NOMO-1 (cell line): Measurements from ENCODE around the gene PWWP2B.

ENCODE experiments used
- DNase-seq, 2 experiments: peaks; one replicate each; lab custom pipeline; 2025; ENCODE audit not compliant: unreplicated experiment in 2 of 2; lab: John Stamatoyannopoulos, UW

PWWP2B gene

DNA sequence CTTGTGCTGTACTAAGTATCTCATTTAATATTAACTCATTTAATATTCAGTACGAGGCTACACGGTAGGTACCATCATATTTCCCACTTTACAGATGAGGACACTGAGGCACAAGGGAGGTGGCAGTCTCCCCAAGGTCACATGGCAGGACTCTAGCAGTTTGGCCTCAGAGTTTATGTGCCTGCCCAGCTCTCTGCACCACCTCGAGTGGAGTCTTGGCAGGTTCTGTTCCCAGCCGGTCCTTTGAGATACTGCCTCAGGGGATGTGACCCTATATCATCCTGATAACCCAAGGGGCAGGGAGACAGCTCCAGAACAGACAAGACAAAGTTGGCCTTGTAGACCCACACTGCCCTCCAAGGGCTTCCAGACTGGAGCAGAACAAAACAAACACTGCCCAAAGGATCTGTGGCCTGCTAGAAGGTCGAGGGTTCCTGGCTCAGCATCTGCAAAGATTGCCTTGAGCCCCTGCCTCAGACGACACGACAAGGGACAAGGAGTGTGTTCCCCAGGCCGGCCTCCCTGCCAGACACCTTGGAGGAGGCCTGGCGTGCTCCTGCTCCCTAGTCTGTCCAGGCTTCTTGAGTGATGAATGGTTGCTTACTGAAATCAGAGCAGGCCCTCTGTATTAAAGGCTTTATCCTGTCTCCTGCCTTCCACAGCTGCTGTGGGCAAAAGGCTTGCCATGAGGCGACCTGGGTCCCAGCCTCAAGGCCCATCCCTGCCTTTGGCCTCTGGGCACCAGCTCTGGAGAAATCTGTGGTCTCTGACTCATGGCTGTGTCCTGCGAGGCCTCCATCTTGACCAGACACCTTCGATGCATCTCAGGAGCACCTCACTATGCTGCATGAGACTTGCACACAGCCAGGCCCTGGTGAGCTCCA is 3.9 kb upstream of the PWWP2B start:
- DNase-seq: no peak

DNA sequence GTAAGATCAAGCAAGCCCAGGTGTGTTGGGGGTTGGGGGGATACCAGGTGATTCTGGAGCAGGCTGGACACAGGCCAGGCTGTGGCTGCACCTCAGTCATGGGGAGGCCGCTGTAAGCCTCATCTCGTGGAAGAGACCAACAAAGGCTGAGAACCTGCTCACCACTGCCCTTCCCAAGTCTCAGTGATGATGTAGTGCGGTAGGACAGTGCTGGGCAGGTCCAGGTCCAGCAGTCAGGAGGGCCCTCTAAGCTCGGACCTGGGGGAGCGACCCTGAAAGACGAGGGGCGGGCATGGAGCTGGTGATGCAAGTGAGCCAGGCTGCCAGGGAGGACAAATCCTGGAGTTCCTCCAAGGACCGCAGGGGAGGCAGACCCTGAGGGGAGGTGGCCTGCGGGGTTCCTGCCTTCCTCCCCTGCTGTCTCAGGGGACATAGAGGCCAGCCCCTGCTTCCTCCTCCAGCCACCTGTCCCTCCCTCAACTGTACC is 3.3 kb upstream of the PWWP2B start:
- DNase-seq: no peak

DNA sequence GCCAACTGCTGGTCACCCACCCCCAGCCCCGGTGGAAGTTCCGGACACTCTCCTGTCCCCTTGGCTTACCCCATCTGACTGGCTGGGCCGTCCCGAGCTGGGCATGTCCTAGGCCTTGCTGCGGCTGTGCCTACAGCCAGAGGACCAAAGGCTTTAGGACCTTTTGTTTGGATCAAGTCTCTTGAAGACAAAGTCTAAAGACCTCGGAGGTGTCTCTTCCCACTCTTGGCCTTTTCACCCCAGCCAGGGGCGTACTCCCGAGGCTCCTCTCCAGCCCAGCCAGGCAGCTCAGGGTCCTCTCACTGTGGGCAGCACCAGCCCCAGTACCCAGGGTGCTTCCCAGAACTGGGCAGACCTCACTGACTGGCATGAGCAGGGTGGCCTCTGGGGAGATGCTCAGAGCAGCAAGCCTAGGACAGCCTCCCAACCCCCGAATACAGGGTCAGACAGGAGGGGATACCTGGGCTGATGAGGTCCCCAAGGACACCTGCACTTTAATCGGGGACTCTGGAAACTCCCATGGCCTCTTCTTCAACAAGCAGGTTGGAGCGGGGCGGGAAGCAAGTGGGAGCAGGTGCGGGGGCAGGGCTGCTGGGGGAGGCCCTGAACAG is 2.7 kb upstream of the PWWP2B start:
- DNase-seq: no peak

DNA sequence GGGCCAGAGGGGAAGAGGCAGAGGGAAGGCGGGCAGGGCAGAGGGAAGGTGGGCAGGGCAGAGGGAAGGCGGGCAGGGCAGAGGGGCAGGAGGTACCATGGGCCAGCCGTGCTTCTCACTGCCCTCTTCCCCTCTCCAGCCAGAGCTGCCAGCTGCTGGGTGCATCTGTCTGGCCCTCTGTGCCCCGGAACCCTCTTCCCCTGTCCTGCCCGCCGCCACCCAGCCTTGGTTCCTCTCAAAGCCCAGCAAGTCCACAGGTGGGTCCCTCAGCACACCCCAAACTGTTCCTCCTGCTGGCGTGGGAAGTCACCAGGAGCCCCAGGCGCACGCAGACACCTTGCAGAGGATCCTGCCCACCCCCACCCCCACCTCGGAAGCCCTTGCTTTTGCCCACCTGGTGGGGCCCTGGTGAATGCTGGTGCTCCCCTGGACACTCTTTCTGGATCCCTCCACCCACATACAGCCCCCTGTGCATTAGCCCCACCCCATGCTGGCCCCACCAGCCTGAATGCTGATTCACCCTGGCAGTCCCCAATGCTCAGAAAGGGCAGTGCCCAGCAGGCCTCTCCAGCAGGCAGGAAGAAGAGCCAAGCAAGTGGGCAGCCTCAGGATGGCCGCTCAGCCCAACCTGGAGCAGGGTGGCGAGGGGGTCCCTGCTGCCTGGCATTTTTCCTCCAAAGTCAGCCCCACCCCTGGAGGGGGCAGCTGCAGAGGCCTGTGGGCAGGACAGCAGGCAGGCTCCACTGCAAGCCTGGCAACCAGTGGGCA is 1.9 kb upstream of the PWWP2B start:
- DNase-seq: no peak

DNA sequence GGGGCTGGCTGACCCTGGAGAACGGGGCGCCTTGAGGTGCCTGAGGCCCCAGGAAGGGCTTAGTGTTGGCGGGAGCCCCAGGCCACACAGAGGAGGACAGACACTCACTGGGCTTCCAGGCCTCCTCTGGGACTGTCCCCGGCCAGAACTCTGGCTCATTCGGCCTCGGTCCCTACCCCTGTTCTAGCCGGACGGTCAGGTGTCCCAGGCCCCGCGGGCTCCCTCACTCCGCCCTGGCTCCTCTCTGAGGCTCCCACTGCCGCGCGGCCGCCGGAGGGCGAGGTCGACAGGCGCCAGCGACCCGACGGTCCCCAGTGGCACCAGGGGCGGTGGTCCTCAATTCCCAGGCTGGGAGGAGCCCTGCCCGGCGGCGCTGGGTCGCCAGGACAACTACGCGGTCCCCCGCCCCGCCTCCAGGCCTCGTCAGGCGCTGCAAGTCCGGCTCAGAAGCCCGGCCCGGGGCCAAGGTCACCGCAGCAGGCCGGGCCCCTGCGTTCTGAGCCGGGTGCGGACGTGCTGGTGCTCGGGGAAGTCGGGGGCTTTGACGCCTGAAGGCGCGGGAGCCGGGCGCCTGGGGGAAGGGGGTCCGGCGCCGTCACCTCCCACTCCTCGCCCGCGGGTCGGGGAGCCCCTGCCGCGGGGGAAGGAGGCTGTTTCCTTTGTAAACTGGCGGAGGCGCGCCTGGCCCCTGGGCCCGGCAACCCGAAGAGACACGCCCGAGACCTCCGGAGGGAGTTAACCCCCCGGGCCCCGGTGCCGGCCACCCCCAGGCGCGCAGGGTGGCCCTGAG is 1.1 kb upstream of the PWWP2B start:
- DNase-seq: no peak

DNA sequence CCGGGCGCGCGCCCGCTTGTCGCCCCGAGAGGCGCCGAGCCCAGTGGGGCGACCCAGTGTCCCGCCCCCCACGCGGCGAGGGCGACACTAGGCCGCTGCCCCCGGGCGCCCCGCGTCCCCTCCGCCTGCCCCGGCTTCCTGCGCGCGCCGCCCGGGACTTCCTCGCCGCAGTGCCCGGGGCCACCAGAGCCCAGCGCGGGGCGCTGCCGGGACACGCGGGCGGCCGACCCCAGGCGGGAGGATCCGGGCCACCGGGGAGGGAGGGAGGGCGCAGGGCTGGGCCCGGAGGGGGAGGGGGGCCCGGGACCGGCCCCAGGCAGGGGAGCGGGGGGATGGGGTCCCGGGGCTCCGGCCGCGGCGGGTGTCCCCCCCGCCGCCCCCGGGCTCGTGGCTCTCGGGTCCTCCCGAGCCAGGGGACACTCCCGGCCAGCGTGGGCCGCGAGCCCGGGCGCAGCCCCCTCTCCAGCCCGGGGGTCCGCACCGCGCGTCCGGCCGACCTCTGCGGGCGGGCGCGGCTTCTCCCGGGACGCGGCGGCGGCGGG is 435 bp upstream of the PWWP2B start:
- DNase-seq: peak; percentile 43 to 70

DNA sequence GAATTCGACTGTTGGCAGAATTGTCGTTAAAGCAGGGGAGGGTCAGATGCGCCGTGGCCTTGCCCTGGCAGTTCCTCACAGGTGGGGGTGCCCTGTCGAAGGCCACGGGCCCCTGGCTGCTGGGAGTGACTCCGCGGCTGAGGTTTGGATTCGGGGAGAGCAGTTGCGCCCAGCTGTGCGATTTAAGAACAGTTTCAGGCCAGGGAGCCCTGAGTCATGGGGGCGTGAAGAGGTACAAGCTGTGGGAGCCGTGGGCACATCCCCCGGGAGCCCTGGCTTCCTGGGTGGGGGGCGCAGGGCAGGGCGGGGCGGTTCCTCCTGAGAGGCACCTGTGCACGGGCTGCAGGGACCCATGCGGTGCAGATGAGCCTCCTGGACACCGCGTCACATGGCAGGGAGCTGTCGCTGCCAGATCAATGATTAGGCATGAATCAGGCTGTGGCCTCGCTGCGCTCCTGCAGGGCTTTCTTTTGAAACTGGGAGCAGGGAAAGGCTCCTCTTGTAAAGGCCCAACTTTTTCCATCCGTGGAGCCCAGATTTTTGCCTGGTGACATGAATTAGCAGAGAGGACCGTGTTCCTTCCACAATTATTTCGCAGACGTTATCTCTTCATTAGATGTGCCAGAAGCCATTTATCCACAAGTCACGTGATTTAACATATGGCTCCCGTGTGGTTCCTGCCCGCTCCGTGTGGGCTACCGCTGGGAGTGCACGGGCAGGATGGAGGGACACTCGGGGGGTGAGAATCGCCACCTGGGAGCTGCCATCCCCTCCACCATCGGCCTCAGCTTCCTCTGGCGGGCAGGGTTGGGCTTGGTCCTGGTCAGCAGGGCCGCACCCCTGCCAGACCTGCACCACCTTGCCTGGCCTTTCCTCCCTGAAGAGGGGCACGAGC is 918 bp downstream of the PWWP2B start:
- DNase-seq: peak in 1 of 2 experiments; percentile 47

DNA sequence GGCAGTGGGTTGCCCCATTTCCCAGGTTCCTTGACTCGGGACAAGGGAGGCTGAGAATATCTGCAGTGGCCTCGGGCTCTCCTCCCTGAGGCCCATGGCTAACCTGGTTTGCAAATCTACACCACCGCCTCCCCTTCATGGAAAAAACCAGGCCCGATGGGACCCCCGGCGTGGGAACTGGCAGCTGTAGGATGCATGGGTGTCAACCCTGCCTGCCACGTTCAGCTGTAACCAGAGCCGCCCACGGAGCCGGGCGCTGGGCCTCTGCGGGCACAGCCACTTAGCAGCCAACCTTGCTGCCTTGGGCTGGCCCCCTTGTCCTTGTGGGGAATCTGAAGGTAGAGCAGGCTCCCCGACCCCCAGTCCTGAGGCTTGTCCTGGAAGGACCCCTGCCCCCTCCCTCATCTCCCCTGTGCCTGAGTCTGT is 1.6 kb downstream of the PWWP2B start:
- no peak for DNase-seq

DNA sequence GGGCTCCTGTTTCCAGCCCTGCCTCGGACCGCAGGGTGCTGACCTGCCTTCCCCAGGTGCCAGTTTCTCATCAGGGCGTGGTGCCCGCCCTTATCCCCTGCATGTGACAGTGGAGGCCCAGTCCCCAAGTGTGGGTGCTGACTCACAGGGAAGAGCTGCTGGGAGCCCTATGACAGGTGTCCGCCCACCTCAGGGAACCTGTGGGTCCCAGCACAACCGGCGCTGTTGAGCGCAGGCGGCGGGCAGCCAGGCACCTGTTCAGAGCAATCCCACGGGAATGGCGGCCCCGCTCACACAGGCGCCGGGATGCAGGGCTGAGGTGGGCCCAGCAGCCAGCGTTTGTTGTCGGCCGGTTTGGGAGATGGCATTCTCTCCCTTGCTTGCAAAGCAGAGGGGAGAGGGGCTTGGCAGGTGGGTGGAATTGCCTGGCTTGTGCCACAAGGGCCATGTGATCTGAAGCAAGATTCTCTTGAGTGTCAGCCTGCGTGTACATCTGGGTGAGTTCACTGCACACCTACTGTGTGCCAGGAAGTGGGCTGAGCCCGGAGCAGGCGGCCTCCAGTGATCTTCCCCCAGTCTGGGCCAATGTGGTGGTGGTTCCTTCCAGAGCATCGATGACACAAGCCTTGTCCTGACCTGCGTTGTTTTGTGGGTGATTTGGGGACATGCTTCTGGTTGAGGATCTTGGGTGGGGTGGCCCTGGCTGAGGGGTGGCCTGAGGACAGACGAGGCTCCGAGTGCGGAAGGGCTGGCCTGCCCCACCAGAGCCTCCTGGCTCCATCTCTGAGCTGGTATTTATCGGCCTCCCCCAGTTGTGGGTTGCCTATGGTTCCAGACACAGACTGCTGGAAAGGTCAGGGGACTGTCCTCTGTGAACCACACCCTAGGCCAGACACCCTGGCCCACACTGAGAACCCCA is 2.4 kb downstream of the PWWP2B start:
- no peak for DNase-seq

DNA sequence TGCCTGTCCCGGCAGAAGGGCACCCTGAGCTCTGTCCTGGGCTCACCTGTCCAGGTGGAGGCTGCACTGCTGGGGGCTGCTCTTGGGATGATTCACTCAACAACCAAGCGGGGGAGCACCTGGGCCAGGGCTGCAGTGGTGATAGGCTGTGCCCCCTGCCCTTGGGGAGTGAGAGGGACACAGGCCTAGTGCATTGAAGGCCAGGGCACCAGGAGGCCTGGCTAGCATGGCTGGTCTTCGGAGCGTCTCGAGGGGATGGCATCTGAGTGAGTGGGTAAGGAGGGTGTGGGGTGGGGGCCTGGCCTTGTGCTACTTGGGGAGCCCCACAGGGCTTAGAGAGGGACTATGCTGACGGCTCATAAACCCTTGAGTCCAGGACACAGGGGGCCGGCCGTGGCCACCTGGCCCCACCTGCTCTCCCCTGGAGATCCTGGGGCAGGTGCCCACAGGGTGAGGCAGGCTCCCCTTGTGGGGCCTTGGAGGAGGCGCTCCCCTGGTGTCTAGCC is 3.1 kb downstream of the PWWP2B start:
- DNase-seq: no peak

DNA sequence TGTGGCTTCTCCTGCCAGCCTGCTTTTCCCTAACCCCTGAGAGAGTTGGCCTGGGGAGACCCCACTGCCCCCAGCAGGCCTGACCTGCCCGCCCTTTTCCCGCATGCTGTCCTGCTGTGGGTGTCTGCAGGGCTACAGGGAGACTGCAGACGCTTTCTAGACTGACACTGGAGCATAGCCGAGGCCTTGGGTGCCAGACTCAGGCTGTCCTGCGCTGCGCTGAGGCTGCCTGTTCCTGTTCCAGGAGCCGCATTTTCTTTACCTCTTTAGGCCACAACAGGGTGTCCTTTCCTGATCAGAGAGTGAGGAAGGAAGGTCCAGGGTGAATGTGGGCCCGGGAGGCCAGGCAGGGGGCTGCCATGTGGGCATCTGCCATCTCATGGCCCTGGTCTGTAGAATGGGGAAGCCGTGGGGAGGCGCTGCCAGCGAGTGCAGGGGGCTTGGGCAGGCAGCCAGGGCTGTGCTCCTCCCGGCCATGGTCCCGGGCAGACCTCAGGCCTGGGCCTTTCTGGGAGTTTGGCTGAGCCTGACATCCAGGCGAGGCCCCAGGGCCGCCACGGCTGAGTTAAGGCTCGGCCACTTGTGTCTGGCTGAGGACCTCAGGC is 3.6 kb downstream of the PWWP2B start:
- DNase-seq: no peak

DNA sequence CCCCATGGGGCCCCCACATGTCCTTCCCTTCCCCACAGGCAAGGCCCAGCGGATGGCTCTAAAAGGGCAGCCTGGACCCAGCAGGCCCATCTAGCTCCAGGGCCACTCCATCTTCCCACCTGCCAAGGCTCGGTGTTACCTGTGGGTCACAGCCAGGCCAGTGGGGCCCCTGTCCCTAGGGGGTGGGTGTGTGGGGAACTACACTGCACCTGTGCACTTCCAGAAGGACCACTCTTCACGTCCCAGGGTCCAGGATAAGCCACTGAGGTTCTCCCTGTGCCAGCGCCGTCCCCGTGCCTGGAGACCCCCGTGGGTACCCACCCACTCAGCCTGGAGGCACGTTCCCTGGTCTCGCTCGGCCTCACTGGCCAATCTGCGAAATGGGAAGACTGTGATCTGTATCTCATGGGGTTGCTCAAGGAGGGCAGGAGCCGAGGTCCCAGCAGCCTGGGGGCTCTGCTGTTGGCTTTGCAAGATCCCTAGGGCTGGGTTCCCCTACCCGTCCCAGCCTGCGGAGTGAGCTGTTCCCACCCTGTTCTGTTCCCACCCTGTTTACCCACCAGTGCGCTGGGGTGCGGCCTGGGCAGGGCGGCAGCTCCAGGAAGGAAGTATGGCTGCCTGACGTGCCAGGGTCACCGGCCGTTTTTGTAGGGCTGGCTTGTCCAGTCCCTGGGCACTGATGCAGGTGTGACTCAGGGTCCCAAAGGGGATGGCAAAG is 4.6 kb downstream of the PWWP2B start:
- DNase-seq: no peak

DNA sequence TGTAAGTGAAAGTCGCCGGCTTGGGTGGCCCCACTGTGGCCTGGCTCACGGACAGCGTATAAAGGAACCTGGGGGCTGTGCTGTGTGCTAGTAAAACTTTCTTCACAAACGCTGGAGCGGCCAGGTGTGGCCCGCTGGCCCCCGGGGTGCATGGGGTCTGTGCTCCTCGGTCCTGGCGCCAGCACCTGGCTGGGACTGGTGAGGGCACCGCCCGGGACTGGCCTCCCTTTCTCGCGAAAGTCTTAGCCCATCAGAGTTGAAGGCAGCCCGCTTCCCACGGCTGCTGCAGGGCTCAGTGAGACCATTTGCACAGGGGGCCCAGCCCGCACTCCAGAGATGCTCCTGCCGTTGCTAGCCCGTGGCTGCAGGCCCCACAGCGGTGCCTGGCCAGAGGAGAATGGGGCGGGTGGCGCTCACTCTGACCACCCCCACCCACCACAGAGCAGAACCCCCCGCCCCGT is 5.8 kb downstream of the PWWP2B start:
- no peak for DNase-seq

DNA sequence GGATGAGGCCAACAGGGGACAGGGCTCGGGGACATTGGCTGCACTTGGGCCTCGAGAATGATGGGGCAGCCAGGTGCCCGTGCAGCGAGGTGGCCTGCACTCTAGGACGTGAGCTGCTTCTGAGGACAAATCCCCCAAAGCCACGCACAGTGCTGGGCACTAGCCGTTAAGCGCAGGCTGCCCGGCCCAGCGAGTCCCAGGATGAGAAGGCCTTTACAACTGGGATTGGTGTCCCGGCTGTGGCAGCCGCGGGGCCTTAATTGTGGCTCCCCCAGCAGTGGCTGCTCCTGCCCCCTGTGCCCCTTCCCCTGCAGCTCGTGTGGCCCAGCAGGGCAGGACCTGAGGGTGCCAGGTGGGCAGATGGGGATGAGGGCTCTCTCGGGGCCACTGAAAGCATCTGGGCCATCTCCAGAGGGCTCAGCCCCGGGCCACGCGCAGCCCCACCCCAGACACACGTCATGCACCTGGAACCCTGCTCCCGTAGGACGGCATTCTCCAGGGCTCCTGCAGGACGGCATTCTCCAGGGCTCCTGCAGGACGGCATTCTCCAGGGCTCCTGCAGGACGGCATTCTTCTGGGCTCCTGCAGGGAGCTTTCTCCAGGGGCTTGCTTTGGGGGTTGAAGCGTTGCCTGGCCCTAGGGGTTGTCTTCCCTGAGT is 6.6 kb downstream of the PWWP2B start:
- DNase-seq: no peak

DNA sequence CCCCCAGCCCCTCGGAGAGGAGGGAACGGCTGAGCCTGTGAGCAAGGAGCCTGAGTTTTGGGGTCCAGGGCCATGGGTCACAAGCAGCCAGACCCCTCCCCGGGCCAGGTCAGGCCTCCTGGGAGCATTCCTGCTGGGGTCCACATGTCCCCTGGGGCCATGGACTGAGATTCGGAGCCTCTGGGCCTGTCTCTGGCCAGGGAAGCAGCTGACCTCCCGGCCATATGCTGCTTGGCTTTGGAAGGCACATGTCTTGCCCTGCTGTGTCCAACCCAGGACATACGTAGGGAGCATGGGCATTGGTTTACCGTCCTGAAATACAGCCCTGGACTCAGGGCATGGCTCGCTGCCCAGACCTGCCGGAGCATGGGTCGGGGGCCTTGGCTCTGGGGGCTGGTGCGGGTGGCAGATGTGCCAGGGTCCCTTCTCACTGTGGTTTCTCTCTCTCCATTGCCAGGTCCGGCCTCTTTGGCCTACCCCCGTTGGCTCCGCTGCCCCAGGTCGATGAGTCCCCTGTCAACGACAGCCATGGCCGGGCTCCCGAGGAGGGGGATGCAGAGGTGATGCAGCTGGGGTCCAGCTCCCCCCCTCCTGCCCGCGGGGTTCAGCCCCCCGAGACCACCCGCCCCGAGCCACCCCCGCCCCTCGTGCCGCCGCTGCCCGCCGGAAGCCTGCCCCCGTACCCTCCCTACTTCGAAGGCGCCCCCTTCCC is 7.3 kb downstream of the PWWP2B start:
- DNase-seq: no peak
